Nephron (organoid): ENCODE data around the gene GLT1D1.

Experiments
- H3K27ac Mint-ChIP-seq, 3 experiments: 2 replicates each; pipeline ENCODE4 v1.8.0; 2020; ENCODE audit warnings: mixed read lengths in 3 of 3, mild to moderate bottlenecking in 2 of 3, moderate library complexity in 1 of 3
- H3K27me3 Mint-ChIP-seq: 2 replicates; pipeline ENCODE4 v1.8.0; 2021; ENCODE audit warnings: low read depth, mild to moderate bottlenecking, moderate library complexity, mixed read lengths
- H3K36me3 Mint-ChIP-seq: 2 replicates; pipeline ENCODE4 v1.8.0; 2020; ENCODE audit warnings: low read depth, mixed read lengths
- H3K4me1 Mint-ChIP-seq: 2 replicates; pipeline ENCODE4 v1.8.0; 2020; ENCODE audit warnings: mixed read lengths
- H3K4me3 Mint-ChIP-seq, 3 experiments: 2 replicates each; pipeline ENCODE4 v1.8.0; 2020; ENCODE audit warnings: mild to moderate bottlenecking in 3 of 3, mixed read lengths in 3 of 3, moderate library complexity in 2 of 3
- H3K9me3 Mint-ChIP-seq: 2 replicates; pipeline ENCODE4 v1.8.0; 2020; ENCODE audit warnings: mixed read lengths
- TF ChIP-seq, protein P1 (sequence below), 3 experiments: fragments of 200-600 bp; sonication (generic); IDR thresholded peaks; one replicate each; pipeline ENCODE4 v1.5.0; 2021; ENCODE audit warnings: antibody characterized with exemption in 3 of 3; ENCODE audit not compliant: unreplicated experiment in 3 of 3

GLT1D1 gene

GRCh38 chr12:128808651-128809050 is 44.6 kb upstream of the GLT1D1 start:
- Mint-ChIP-seq H3K36me3 (peaks cover 61% of the 10 kb centered on the region), H3K4me1 (peaks cover 28% of the 10 kb centered on the region), H3K27ac (no peak overlapping the region), H3K27me3 (peaks cover 4% of the 10 kb centered on the region), H3K4me3 (no peak overlapping the region), H3K9me3 (peaks cover 7% of the 10 kb centered on the region)
- TF ChIP-seq, protein P1, sequence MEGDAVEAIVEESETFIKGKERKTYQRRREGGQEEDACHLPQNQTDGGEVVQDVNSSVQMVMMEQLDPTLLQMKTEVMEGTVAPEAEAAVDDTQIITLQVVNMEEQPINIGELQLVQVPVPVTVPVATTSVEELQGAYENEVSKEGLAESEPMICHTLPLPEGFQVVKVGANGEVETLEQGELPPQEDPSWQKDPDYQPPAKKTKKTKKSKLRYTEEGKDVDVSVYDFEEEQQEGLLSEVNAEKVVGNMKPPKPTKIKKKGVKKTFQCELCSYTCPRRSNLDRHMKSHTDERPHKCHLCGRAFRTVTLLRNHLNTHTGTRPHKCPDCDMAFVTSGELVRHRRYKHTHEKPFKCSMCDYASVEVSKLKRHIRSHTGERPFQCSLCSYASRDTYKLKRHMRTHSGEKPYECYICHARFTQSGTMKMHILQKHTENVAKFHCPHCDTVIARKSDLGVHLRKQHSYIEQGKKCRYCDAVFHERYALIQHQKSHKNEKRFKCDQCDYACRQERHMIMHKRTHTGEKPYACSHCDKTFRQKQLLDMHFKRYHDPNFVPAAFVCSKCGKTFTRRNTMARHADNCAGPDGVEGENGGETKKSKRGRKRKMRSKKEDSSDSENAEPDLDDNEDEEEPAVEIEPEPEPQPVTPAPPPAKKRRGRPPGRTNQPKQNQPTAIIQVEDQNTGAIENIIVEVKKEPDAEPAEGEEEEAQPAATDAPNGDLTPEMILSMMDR (IDR thresholded peaks at IDR 0.05; ENCODE audit: unreplicated experiment in 3 of 3), result no peak

DNA sequence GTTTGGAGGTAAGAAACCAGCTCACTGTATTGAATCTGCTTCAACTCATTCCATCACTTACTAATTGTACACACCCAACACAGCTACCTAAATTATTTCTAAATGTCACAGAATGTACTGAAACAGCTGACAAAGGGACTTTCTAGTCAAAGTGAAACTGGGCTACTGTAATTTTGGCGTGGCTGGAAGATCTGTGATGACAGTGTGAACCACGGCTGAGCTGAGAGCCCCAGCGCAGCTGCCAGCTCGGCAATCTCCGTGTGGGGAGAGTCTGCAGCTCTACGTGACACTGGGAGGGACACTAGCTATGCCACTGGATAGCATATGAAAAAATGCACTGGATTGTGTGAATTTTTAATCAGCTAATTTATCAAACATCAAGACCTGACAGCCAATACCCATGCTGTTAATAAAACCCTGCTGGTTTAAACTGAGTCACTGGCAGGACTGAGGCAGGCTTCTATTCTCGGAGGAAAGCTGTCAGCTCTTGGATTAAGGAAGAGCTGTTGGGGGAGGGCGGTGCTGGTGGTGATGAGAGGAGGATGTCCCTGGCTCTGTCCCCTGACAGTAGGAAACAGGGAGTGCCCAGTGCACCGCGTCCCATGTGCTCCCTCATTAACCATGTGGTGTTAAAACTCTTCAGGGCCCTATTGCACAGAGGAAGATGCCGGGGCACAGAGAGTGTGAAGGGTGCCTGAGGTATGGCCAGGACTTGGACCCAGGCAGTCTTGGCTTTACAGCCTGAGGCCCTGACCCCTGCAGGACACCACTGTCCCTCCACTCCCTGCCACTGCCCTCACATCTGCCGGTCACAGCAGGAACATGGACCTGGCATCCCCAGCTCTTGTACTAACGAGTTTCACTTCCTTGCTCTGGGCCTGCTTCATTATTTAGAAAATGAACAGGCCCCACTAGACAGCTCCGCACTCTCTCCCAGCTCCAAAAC is 42.8 kb upstream of the GLT1D1 start:
- peaks cover 62% of the 10 kb centered on the region for H3K36me3 Mint-ChIP-seq
- H3K27ac Mint-ChIP-seq, result peak overlapping the region in 2 of 3 experiments; percentile 27 to 35
- H3K4me3 Mint-ChIP-seq, result peak overlapping the region in 1 of 3 experiments; percentile 7
- TF ChIP-seq, protein P1 (IDR thresholded peaks at IDR 0.05; ENCODE audit: unreplicated experiment in 3 of 3), result no peak
- H3K9me3 Mint-ChIP-seq, result no peaks in the 10 kb centered on the region
- H3K4me1 Mint-ChIP-seq, result peaks cover 28% of the 10 kb centered on the region
- H3K27me3 Mint-ChIP-seq, result peaks cover 4% of the 10 kb centered on the region

DNA sequence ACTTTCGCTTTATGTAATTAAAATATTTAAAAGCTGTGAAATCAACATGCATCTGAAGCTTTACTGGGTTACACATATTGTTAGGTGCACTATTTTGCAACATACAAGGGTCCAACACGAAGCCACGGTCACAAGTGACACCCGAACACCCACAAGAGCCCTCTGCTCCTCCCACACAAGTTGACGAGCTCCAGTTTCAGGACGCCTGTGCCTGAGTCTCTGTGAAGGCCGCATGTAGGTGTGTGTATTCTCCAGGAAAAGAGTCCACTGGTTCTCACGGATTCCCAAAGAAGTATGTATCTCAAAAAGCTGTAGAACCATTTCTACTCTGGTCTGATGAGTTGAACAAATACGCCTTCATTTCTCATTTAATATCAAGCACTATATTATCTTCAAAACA is 41.5 kb upstream of the GLT1D1 start:
- Mint-ChIP-seq H3K36me3 (peaks cover 55% of the 10 kb centered on the region), H3K27ac (no peak overlapping the region), H3K9me3 (no peaks in the 10 kb centered on the region), H3K4me3 (no peak overlapping the region), H3K4me1 (peaks cover 28% of the 10 kb centered on the region), H3K27me3 (peaks cover 4% of the 10 kb centered on the region)
- TF ChIP-seq, protein P1 (IDR thresholded peaks at IDR 0.05; ENCODE audit: unreplicated experiment in 3 of 3), result no peak

DNA sequence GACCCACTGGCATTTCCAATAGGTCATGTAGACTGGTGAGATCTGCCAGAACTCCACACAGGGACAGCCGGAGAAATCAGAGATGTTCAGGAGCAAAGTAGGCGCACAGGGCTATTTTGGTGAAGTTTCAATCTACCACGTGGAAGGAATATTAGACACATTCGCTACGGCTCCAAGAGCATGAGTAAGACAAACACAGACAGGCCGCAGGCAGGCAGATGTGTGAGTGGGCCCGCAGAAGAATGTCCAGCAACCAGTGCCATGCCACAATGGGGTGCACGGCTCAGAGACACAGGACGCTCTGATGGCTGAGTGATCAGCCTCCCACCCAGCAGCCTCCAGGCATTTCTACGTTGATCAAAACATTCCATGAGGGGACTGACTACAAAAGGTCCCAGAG is 39.9 kb upstream of the GLT1D1 start:
- no peak overlapping the region for H3K4me3 Mint-ChIP-seq
- peaks cover 4% of the 10 kb centered on the region for H3K27me3 Mint-ChIP-seq
- no peaks in the 10 kb centered on the region for H3K9me3 Mint-ChIP-seq
- TF ChIP-seq, protein P1 (IDR thresholded peaks at IDR 0.05; ENCODE audit: unreplicated experiment in 3 of 3), result no peak
- no peak overlapping the region for H3K27ac Mint-ChIP-seq
- H3K4me1 Mint-ChIP-seq, result peaks cover 44% of the 10 kb centered on the region
- peaks cover 48% of the 10 kb centered on the region for H3K36me3 Mint-ChIP-seq

DNA sequence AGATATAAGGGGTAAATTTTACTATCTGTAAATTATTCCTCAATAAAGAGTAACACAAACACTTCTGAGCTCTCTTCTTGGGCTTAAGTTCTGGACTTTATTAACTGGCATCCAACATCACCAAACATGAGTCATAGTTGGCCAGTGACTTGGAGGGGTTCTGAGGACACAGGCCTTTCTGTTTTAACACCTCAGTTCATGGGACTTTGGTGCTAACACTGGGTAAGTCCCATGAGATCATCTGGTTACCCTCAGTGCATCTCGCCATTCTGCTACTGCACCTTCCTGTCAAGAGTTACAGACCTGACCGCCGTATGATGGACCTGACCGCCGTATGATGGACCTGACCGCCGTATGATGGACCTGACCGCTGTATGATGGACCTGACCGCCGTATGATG is 39.4 kb upstream of the GLT1D1 start:
- H3K27me3 Mint-ChIP-seq, result peaks cover 4% of the 10 kb centered on the region
- TF ChIP-seq, protein P1 (IDR thresholded peaks at IDR 0.05; ENCODE audit: unreplicated experiment in 3 of 3), result no peak
- peaks cover 43% of the 10 kb centered on the region for H3K36me3 Mint-ChIP-seq
- no peaks in the 10 kb centered on the region for H3K9me3 Mint-ChIP-seq
- H3K27ac Mint-ChIP-seq, result no peak overlapping the region
- H3K4me3 Mint-ChIP-seq, result no peak overlapping the region
- H3K4me1 Mint-ChIP-seq, result peaks cover 49% of the 10 kb centered on the region
